ENCODE measurements around the gene NEURL1.

The NEURL1 gene

DNA sequence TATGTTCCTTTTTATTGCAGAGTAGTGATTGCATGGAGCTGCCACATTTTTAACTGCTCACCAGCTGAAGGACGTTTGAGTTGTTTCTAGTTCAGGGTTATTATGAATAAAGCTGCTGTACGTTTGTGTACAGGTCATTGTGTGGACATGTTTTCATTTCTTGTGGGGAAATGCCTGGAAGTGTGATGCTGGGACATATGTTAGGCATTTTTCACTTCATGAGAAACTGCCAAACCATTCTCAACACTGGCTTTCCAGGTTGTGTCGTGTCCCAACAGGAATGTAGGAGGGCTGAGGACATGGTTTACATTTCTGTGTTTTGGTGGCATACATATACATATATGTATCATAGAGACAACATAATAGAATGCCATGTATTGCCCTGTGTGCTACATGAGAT, 73.0 kb downstream of the NEURL1 start:
- no peak for TF ChIP-seq TAF1 (IDR thresholded peaks at IDR 0.05; ENCODE audit: borderline replicate concordance, insufficient read depth, low read length)
- no peak for TF ChIP-seq FOXP2 (optimal IDR thresholded peaks at IDR 0.05; ENCODE audit: borderline replicate concordance, extremely low read depth, extremely low read length, insufficient read depth)
- TF ChIP-seq SIN3A (IDR thresholded peaks at IDR 0.05; ENCODE audit: borderline replicate concordance, insufficient read depth, low read length): no peak
- TF ChIP-seq, protein P1, sequence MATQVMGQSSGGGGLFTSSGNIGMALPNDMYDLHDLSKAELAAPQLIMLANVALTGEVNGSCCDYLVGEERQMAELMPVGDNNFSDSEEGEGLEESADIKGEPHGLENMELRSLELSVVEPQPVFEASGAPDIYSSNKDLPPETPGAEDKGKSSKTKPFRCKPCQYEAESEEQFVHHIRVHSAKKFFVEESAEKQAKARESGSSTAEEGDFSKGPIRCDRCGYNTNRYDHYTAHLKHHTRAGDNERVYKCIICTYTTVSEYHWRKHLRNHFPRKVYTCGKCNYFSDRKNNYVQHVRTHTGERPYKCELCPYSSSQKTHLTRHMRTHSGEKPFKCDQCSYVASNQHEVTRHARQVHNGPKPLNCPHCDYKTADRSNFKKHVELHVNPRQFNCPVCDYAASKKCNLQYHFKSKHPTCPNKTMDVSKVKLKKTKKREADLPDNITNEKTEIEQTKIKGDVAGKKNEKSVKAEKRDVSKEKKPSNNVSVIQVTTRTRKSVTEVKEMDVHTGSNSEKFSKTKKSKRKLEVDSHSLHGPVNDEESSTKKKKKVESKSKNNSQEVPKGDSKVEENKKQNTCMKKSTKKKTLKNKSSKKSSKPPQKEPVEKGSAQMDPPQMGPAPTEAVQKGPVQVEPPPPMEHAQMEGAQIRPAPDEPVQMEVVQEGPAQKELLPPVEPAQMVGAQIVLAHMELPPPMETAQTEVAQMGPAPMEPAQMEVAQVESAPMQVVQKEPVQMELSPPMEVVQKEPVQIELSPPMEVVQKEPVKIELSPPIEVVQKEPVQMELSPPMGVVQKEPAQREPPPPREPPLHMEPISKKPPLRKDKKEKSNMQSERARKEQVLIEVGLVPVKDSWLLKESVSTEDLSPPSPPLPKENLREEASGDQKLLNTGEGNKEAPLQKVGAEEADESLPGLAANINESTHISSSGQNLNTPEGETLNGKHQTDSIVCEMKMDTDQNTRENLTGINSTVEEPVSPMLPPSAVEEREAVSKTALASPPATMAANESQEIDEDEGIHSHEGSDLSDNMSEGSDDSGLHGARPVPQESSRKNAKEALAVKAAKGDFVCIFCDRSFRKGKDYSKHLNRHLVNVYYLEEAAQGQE (IDR thresholded peaks at IDR 0.05; ENCODE audit: insufficient read depth in 1 of 2, low read depth in 2 of 2, low read length in 2 of 2): no peak
- TF ChIP-seq POLR2AphosphoS5 (IDR thresholded peaks at IDR 0.05; ENCODE audit: low read depth, low read length): no peak

DNA sequence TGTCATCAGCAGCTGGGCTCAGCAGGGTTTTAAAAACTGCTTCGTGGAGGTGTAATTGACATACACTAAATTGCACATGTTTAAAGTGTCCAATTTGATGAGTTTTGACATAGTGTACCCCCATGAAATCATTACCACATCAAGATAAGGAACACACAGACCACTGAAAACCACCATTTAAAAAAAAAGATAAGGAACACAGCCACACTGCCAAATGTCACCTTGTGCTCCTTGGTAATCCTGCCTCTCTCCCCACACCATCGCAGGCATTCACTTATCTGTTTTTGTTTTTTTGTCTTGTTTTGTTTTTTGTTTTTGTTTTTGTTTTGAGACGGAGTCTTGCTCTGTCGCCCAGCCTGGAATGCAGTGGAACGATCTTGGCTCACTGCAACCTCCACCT, 75.0 kb downstream of the NEURL1 start:
- TF ChIP-seq TAF1 (IDR thresholded peaks at IDR 0.05; ENCODE audit: borderline replicate concordance, insufficient read depth, low read length) (no peak), FOXP2 (optimal IDR thresholded peaks at IDR 0.05; ENCODE audit: borderline replicate concordance, extremely low read depth, extremely low read length, insufficient read depth) (no peak), SIN3A (IDR thresholded peaks at IDR 0.05; ENCODE audit: borderline replicate concordance, insufficient read depth, low read length) (no peak), POLR2AphosphoS5 (IDR thresholded peaks at IDR 0.05; ENCODE audit: low read depth, low read length) (no peak)
- TF ChIP-seq, protein P1 (IDR thresholded peaks at IDR 0.05; ENCODE audit: insufficient read depth in 1 of 2, low read depth in 2 of 2, low read length in 2 of 2): no peak

DNA sequence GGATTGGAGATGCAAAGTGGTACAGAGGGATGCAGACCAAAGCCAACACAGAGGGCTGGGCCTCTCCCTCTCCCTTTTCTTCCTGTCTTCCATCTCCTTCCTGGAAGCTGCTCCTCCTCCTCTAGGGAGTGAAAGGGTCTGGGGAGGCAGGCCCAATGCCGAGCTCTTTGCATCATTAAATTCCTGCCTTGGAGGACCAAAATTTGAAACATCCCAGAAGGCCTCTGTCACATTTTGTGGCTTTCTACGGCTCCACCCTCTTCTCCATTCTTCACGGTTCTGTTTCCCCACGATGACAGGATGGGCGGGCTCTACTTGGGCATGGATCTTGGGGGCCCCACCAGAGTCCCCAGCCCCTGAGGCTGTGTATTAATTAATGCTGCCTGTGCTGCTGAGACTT, 76.4 kb downstream of the NEURL1 start:
- TF ChIP-seq SIN3A (IDR thresholded peaks at IDR 0.05; ENCODE audit: borderline replicate concordance, insufficient read depth, low read length): no peak
- TF ChIP-seq FOXP2 (optimal IDR thresholded peaks at IDR 0.05; ENCODE audit: borderline replicate concordance, extremely low read depth, extremely low read length, insufficient read depth): no peak
- TF ChIP-seq, protein P1 (IDR thresholded peaks at IDR 0.05; ENCODE audit: insufficient read depth in 1 of 2, low read depth in 2 of 2, low read length in 2 of 2): no peak
- TF ChIP-seq POLR2AphosphoS5 (IDR thresholded peaks at IDR 0.05; ENCODE audit: low read depth, low read length): no peak
- TF ChIP-seq TAF1 (IDR thresholded peaks at IDR 0.05; ENCODE audit: borderline replicate concordance, insufficient read depth, low read length): no peak

DNA sequence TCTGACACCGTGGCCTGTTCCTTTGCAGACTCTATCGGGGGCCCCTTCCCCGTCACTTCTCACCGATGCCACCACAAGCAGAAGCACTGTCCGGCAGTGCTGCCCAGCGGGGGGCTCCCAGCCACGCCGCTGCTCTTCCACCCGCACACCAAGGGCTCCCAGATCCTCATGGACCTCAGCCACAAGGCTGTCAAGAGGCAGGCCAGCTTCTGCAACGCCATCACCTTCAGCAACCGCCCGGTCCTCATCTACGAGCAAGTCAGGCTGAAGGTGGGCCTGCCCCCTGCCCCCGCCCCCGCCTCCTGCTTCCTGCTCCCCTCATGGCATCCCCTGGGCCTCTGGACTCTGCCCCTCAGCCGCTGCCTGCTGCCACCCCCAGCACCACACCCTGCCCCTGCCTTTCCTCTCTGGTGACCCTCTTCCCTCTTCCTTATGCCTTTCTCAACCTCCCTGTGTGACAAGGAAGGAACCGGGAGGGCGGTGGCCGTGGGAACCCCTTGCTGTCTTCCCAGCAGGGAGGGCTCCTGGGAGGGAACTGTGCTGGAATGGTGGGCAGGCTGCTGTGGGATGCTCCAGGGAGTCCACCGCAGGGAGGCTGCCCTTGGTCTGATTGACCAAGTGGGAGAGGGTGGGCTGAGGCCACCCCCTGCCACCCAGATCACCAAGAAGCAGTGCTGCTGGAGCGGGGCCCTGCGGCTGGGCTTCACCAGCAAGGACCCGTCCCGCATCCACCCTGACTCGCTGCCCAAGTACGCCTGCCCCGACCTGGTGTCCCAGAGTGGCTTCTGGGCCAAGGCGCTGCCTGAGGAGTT, 77.5 kb downstream of the NEURL1 start:
- TF ChIP-seq, protein P1 (IDR thresholded peaks at IDR 0.05; ENCODE audit: insufficient read depth in 1 of 2, low read depth in 2 of 2, low read length in 2 of 2): no peak
- no peak for TF ChIP-seq POLR2AphosphoS5 (IDR thresholded peaks at IDR 0.05; ENCODE audit: low read depth, low read length)

DNA sequence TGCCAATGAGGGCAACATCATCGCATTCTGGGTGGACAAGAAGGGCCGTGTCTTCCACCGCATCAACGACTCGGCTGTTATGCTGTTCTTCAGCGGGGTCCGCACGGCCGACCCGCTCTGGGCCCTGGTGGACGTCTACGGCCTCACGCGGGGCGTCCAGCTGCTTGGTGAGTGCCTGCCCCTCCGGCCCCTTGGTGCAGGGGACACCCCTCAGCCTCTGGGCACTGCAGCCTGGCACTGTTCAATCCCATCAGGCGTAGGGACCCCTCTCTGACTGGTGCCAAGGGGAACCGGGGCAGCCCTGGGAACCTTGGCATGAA, 78.1 kb downstream of the NEURL1 start:
- TF ChIP-seq POLR2AphosphoS5 (IDR thresholded peaks at IDR 0.05; ENCODE audit: low read depth, low read length): no peak
- no peak for TF ChIP-seq SIN3A (IDR thresholded peaks at IDR 0.05; ENCODE audit: borderline replicate concordance, insufficient read depth, low read length)
- no peak for TF ChIP-seq TAF1 (IDR thresholded peaks at IDR 0.05; ENCODE audit: borderline replicate concordance, insufficient read depth, low read length)
- TF ChIP-seq, protein P1 (IDR thresholded peaks at IDR 0.05; ENCODE audit: insufficient read depth in 1 of 2, low read depth in 2 of 2, low read length in 2 of 2): no peak
- no peak for TF ChIP-seq FOXP2 (optimal IDR thresholded peaks at IDR 0.05; ENCODE audit: borderline replicate concordance, extremely low read depth, extremely low read length, insufficient read depth)
